ENCODE measurements around the gene NAMPT. TPM values are rescaled to one million over a fixed set of nuclear protein-coding genes. Genes with fewer than 3 reads are reported as not detected.

NAMPT gene
- total RNA-seq, 3 donors from 2014 or later (not counting 1 experiment from before 2014, with no cell fraction given), result 194 to 414 (median 270) TPM

DNA sequence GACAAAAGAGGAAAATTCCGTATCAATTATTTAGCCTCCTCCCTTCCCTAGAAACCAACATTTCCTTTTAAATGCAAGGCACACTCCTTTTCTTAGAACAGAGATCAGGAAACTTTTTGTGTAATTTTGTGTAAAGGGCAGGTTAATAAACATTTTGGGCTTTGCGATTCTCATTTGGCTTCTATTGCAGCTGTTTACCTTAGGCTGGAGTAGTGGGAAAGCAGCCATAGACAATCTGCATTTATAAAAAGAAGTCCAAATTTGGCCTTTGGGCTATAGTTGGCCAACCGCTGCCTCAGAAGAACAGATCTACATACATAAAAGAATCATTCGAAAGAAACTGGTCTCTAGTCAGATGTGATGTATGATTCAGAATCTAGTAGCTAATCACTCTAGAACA, 35.3 kb downstream of the NAMPT start:
- H3K4me3 Mint-ChIP-seq, result no peak overlapping the region
- no peaks in the 10 kb centered on the region for H3K27me3 ChIP-seq (ENCODE audit: control insufficient read depth, insufficient read depth, low read length)
- peaks cover 24% of the 10 kb centered on the region for H3K36me3 ChIP-seq (ENCODE audit: control insufficient read depth, insufficient read depth, low read length)
- no peak for DNase-seq
- H3K9me3 Mint-ChIP-seq, result peaks cover 6 to 8% of the 10 kb centered on the region in 2 donors
- H3K27ac ChIP-seq (ENCODE audit: low read length), result no peak overlapping the region
- no peak for ATAC-seq
- H3K27ac Mint-ChIP-seq, result no peak overlapping the region
- H3K27me3 Mint-ChIP-seq (ENCODE audit: low read depth in 2 of 2), result no peaks in the 10 kb centered on the region
- H3K4me1 Mint-ChIP-seq, result no peaks in the 10 kb centered on the region
- TF ChIP-seq CTCF (IDR thresholded peaks at IDR 0.05), result no peak
- peaks cover 29% of the 10 kb centered on the region for H3K36me3 Mint-ChIP-seq
- 93% methylated on average over 2 of the region's 4 CpGs for WGBS (ENCODE audit: insufficient coverage)
- intact Hi-C loops (cut with micrococcal nuclease), result no loop called here
- H3K9me3 ChIP-seq (ENCODE audit: control insufficient read depth, insufficient read depth, low read length), result no peaks in the 10 kb centered on the region
- H3K4me1 ChIP-seq (ENCODE audit: control insufficient read depth, insufficient read depth, low read length), result no peaks in the 10 kb centered on the region
- H3K4me3 ChIP-seq (ENCODE audit: low read length), result no peak overlapping the region

DNA sequence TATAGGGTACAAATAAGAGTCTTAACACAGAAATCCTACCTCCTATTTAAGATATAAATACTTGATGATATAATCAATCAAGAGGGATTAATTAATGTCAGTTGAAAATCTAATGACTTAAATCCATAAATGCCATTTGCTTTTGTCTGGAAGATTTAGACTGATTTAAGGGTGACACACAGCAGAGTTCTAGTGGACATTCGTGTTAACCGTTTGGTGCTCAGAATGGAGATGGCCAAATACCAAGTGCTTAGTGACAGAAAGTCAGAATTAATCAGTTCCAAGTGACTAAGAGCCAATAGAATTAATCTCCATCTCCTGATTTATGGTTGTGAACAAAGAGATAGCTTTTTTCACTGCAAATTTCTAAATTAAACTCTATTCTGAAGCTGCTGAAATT, 36.2 kb downstream of the NAMPT start:
- Histone ChIP-seq H3K9me3 (ENCODE audit: control insufficient read depth, insufficient read depth, low read length) (no peaks in the 10 kb centered on the region), H3K27ac (ENCODE audit: low read length) (no peak overlapping the region), H3K4me1 (ENCODE audit: control insufficient read depth, insufficient read depth, low read length) (no peaks in the 10 kb centered on the region), H3K36me3 (ENCODE audit: control insufficient read depth, insufficient read depth, low read length) (peaks cover 22% of the 10 kb centered on the region), H3K4me3 (ENCODE audit: low read length) (no peak overlapping the region), H3K27me3 (ENCODE audit: control insufficient read depth, insufficient read depth, low read length) (no peaks in the 10 kb centered on the region)
- H3K9me3 Mint-ChIP-seq, result peaks cover 10 to 11% of the 10 kb centered on the region in 2 donors
- intact Hi-C loops (cut with micrococcal nuclease), result no loop called here
- TF ChIP-seq CTCF (IDR thresholded peaks at IDR 0.05), result no peak
- DNase-seq (no peak), ATAC-seq (no peak)
- H3K4me1 Mint-ChIP-seq, result no peaks in the 10 kb centered on the region
- WGBS (ENCODE audit: insufficient coverage), result 92% methylated on average over 2 of the region's 2 CpGs
- peaks cover 0 to 4% of the 10 kb centered on the region in 2 donors for H3K27me3 Mint-ChIP-seq (ENCODE audit: low read depth in 2 of 2)
- H3K4me3 Mint-ChIP-seq, result no peak overlapping the region
- peaks cover 29% of the 10 kb centered on the region for H3K36me3 Mint-ChIP-seq
- H3K27ac Mint-ChIP-seq, result no peak overlapping the region

DNA sequence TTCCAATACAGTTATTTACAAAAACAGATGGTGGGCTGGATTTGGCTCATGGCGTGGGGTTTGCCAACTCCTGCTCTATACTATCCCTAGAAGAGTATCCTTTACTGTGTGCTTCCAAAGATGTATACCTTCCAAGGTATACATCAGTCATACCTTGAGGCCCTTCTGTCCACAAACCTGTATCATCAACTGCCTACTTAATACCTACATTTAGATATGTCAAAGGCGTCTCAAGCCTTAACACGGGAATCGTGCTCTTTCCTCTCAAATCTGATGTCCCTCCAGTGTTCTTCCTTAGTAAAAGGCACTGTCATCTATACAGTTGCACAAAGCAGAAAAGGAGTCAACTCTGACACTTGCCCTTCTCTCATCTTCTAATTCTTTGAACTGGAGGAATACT, 36.9 kb downstream of the NAMPT start:
- Mint-ChIP-seq H3K36me3 (peaks cover 22% of the 10 kb centered on the region), H3K4me1 (no peaks in the 10 kb centered on the region), H3K27ac (no peak overlapping the region), H3K4me3 (no peak overlapping the region), H3K27me3 (ENCODE audit: low read depth in 2 of 2) (peaks cover 0 to 7% of the 10 kb centered on the region in 2 donors), H3K9me3 (peaks cover 10 to 11% of the 10 kb centered on the region in 2 donors)
- Histone ChIP-seq H3K27ac (ENCODE audit: low read length) (no peak overlapping the region), H3K9me3 (ENCODE audit: control insufficient read depth, insufficient read depth, low read length) (no peaks in the 10 kb centered on the region), H3K4me3 (ENCODE audit: low read length) (no peak overlapping the region), H3K27me3 (ENCODE audit: control insufficient read depth, insufficient read depth, low read length) (no peaks in the 10 kb centered on the region), H3K4me1 (ENCODE audit: control insufficient read depth, insufficient read depth, low read length) (no peaks in the 10 kb centered on the region), H3K36me3 (ENCODE audit: control insufficient read depth, insufficient read depth, low read length) (peaks cover 17% of the 10 kb centered on the region)
- 100% methylated on average over 4 of the region's 4 CpGs for WGBS (ENCODE audit: insufficient coverage)
- intact Hi-C loops (cut with micrococcal nuclease), result no loop called here
- DNase-seq (no peak), ATAC-seq (peak in 2 of 3 donors; percentile 32 to 41)
- TF ChIP-seq CTCF (IDR thresholded peaks at IDR 0.05), result no peak

All from natural killer cell (primary cell).